GM18870 (cell line): Measurements from ENCODE around the gene ULK4.
"Not testable (repeated sequence)": the region's sequence is repeated elsewhere in the genome, so short reads cannot be mapped to it uniquely, and the experiment has no call there.

Experiments used
- ATAC-seq: cut with Tn5 transposase; IDR thresholded peaks from one replicate; pipeline ENCODE4 v1.9.1; 2021; ENCODE audit warnings: moderate library complexity; ENCODE audit not compliant: unreplicated experiment

ULK4 gene

GRCh38 chr3:41286305-41286704 is 675.6 kb downstream of the ULK4 start:
- ATAC-seq = no peak

- ATAC-seq = not testable (repeated sequence)
Observed at GRCh38 chr3:41284934-41285333, 677.0 kb downstream of the ULK4 start.

GRCh38 chr3:41277790-41278465 is 684.0 kb downstream of the ULK4 start:
- ATAC-seq = no peak

- ATAC-seq = no peak
Observed at GRCh38 chr3:41276191-41276590, 685.7 kb downstream of the ULK4 start.

- no peak for ATAC-seq
Observed at GRCh38 chr3:41274944-41275668, 686.8 kb downstream of the ULK4 start.

- ATAC-seq = no peak
Observed at GRCh38 chr3:41272667-41273066, 689.2 kb downstream of the ULK4 start.

- no peak for ATAC-seq
Observed at GRCh38 chr3:41267975-41268640, 693.8 kb downstream of the ULK4 start.

GRCh38 chr3:41265823-41266273 is 696.1 kb downstream of the ULK4 start:
- ATAC-seq = no peak

- no peak for ATAC-seq
Observed at GRCh38 chr3:41265011-41265545, 696.8 kb downstream of the ULK4 start.

GRCh38 chr3:41260063-41260450 is 701.8 kb downstream of the ULK4 start:
- no peak for ATAC-seq

- ATAC-seq = no peak
Observed at GRCh38 chr3:41259449-41260062, 702.3 kb downstream of the ULK4 start.

GRCh38 chr3:41258239-41258800 is 703.6 kb downstream of the ULK4 start:
- ATAC-seq = no peak

- no peak for ATAC-seq
Observed at GRCh38 chr3:41251593-41251992, 710.3 kb downstream of the ULK4 start.

GRCh38 chr3:41250825-41251224 is 711.1 kb downstream of the ULK4 start:
- no peak for ATAC-seq

GRCh38 chr3:41249318-41249717 is 712.6 kb downstream of the ULK4 start:
- no peak for ATAC-seq

GRCh38 chr3:41248525-41248924 is 713.4 kb downstream of the ULK4 start:
- ATAC-seq = no peak

GRCh38 chr3:41247055-41248004 is 714.6 kb downstream of the ULK4 start:
- no peak for ATAC-seq

- ATAC-seq = no peak
Observed at GRCh38 chr3:41244620-41245336, 717.1 kb downstream of the ULK4 start.

- ATAC-seq = no peak
Observed at GRCh38 chr3:41243183-41243582, 718.7 kb downstream of the ULK4 start.
